ENCODE measurements around the gene SHBG. TPM values are rescaled to one million over a fixed set of nuclear protein-coding genes. Genes with fewer than 3 reads are reported as not detected.
A peak's percentile ranks its signal among the peaks of the same experiment; 100 is the strongest.

The SHBG gene
- total RNA-seq, 1 experiment from 2014 or later: 0.35 TPM

- no TSS peak for BruUV-seq (replicated peaks)
- CTCF ChIA-PET: interaction anchor here (0.6 to 4.4 kb wide), 19 partner anchors 10 to 243 kb away, joined by 3 to 48 read pairs (median 5); partner anchors contain the start of genes ATP1B2, SENP3, TP53 and WRAP53
- POLR2A ChIA-PET: interaction anchor here (1.1 to 12.8 kb wide), 5 partner anchors 17 to 55 kb away, joined by 3 to 208 read pairs (median 4); partner anchors contain the start of genes FXR2, SOX15, TP53 and WRAP53
- Mint-ChIP-seq H3K4me3 (ENCODE audit: unreplicated experiment) (no peak overlapping the region), H3K4me1 (ENCODE audit: insufficient read depth, unreplicated experiment) (no peaks in the 10 kb centered on the region), H3K9me3 (ENCODE audit: unreplicated experiment) (no peaks in the 10 kb centered on the region), H3K27ac (ENCODE audit: low read depth, unreplicated experiment) (no peak overlapping the region), H3K36me3 (ENCODE audit: insufficient read depth, unreplicated experiment) (no peaks in the 10 kb centered on the region), H3K27me3 (ENCODE audit: insufficient read depth, unreplicated experiment) (no peaks in the 10 kb centered on the region)
- intact Hi-C loops (cut with micrococcal nuclease): loop anchor here (1.0 kb wide), 1 partner anchor 57 kb away; the partner anchor contains the start of gene WRAP53
- TF ChIP-seq CTCF (IDR thresholded peaks at IDR 0.05; ENCODE audit: unreplicated experiment): no peak
- no peak for DNase-seq (ENCODE audit: unreplicated experiment)
These were observed 1.8 kb downstream of the SHBG start for GRCh38 chr17:7631398-7632380.

GRCh38 chr17:7632492-7632894, 2.6 kb downstream of the SHBG start:
- intact Hi-C loops (cut with micrococcal nuclease): loop anchor here (1.0 kb wide), 1 partner anchor 56 kb away; the partner anchor contains the start of gene WRAP53
- no peak overlapping the region for H3K27ac Mint-ChIP-seq (ENCODE audit: low read depth, unreplicated experiment)
- H3K27me3 Mint-ChIP-seq (ENCODE audit: insufficient read depth, unreplicated experiment): no peaks in the 10 kb centered on the region
- CTCF ChIA-PET: interaction anchor here (0.6 to 4.4 kb wide), 23 partner anchors 9 to 308 kb away, joined by 3 to 48 read pairs (median 5); partner anchors contain the start of genes ATP1B2, SENP3, TP53 and WRAP53
- DNase-seq (ENCODE audit: unreplicated experiment): peak; percentile 69
- H3K36me3 Mint-ChIP-seq (ENCODE audit: insufficient read depth, unreplicated experiment): no peaks in the 10 kb centered on the region
- POLR2A ChIA-PET: interaction anchor here (1.1 to 12.8 kb wide), 4 partner anchors 18 to 55 kb away, joined by 4 to 208 read pairs (median 6); partner anchors contain the start of genes FXR2, SOX15, TP53 and WRAP53
- BruUV-seq (replicated peaks): no TSS peak
- TF ChIP-seq CTCF (IDR thresholded peaks at IDR 0.05; ENCODE audit: unreplicated experiment): peak; percentile 63
- no peaks in the 10 kb centered on the region for H3K9me3 Mint-ChIP-seq (ENCODE audit: unreplicated experiment)
- no peak overlapping the region for H3K4me3 Mint-ChIP-seq (ENCODE audit: unreplicated experiment)
- H3K4me1 Mint-ChIP-seq (ENCODE audit: insufficient read depth, unreplicated experiment): no peaks in the 10 kb centered on the region

GRCh38 chr17:7633093-7633492, 3.2 kb downstream of the SHBG start:
- H3K27ac Mint-ChIP-seq (ENCODE audit: low read depth, unreplicated experiment): no peak overlapping the region
- intact Hi-C loops (cut with micrococcal nuclease): no loop called here
- H3K9me3 Mint-ChIP-seq (ENCODE audit: unreplicated experiment): no peaks in the 10 kb centered on the region
- no peak for DNase-seq (ENCODE audit: unreplicated experiment)
- ChIA-PET POLR2A (interaction anchor here (1.1 to 12.8 kb wide), 3 partner anchors 34 to 54 kb away, joined by 4 to 208 read pairs (median 4); partner anchors contain the start of genes SOX15, TP53 and WRAP53), CTCF (interaction anchor here (0.6 to 4.4 kb wide), 18 partner anchors 9 to 309 kb away, joined by 3 to 48 read pairs (median 5); partner anchors contain the start of genes ATP1B2, TP53 and WRAP53)
- no peaks in the 10 kb centered on the region for H3K27me3 Mint-ChIP-seq (ENCODE audit: insufficient read depth, unreplicated experiment)
- H3K36me3 Mint-ChIP-seq (ENCODE audit: insufficient read depth, unreplicated experiment): no peaks in the 10 kb centered on the region
- no peak for TF ChIP-seq CTCF (IDR thresholded peaks at IDR 0.05; ENCODE audit: unreplicated experiment)
- no peak overlapping the region for H3K4me3 Mint-ChIP-seq (ENCODE audit: unreplicated experiment)
- BruUV-seq (replicated peaks): no TSS peak
- no peaks in the 10 kb centered on the region for H3K4me1 Mint-ChIP-seq (ENCODE audit: insufficient read depth, unreplicated experiment)

DNA sequence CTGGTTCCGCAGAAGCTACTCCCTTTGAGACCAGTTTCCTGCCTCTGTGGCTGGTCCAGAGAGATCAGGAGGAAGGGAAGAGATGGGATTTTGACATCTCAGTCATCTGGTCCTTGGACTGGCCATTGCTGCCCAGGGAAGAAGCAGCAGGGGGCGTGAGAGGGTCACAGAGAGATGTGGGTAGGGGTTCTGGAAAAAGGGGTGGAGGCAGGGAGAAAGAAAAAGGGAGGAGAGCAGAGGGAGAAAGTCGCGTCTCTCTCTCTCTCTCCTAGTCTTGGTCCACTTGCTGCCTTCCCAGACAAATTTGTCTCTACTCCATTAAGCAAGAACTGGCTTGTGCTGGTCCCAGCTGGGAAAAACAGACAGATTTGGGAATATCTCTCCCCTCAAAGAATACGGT, 4.4 kb downstream of the SHBG start:
- Mint-ChIP-seq H3K4me1 (ENCODE audit: insufficient read depth, unreplicated experiment) (no peaks in the 10 kb centered on the region), H3K27ac (ENCODE audit: low read depth, unreplicated experiment) (no peak overlapping the region), H3K36me3 (ENCODE audit: insufficient read depth, unreplicated experiment) (no peaks in the 10 kb centered on the region), H3K4me3 (ENCODE audit: unreplicated experiment) (no peak overlapping the region), H3K27me3 (ENCODE audit: insufficient read depth, unreplicated experiment) (no peaks in the 10 kb centered on the region), H3K9me3 (ENCODE audit: unreplicated experiment) (no peaks in the 10 kb centered on the region)
- ChIA-PET POLR2A (interaction anchor here (12.8 kb wide), 1 partner anchor 53 kb away, joined by 208 read pairs; the partner anchor contains the start of genes TP53 and WRAP53), CTCF (interaction anchor here (0.7 to 4.4 kb wide), 6 partner anchors 24 to 82 kb away, joined by 3 to 48 read pairs (median 5); partner anchors contain the start of genes TP53 and WRAP53)
- BruUV-seq (replicated peaks): no TSS peak
- intact Hi-C loops (cut with micrococcal nuclease): no loop called here
- peak; percentile 51 for TF ChIP-seq CTCF (IDR thresholded peaks at IDR 0.05; ENCODE audit: unreplicated experiment)
- DNase-seq (ENCODE audit: unreplicated experiment): peak; percentile 55

Measured in MCF 10A (cell line).